Right kidney (tissue), 1 donor: ENCODE data around the gene ERGIC2.
"Not testable (repeated sequence)": the region's sequence is repeated elsewhere in the genome, so short reads cannot be mapped to it uniquely, and the experiment has no call there.

Experiments
- DNase-seq: peaks from one replicate; pipeline ENCODE4 v3.0.0-alpha.2; 2016

The ERGIC2 gene

GRCh38 chr12:29306266-29306665 lies 74.7 kb downstream of the ERGIC2 start:
- DNase-seq: no peak

- DNase-seq: no peak
Measured at GRCh38 chr12:29304388-29304787, 76.6 kb downstream of the ERGIC2 start.

GRCh38 chr12:29301114-29301513 lies 79.9 kb downstream of the ERGIC2 start:
- DNase-seq: no peak

GRCh38 chr12:29299633-29300032 lies 81.3 kb downstream of the ERGIC2 start:
- DNase-seq: no peak

- no peak for DNase-seq
Measured at GRCh38 chr12:29291226-29291625, 89.7 kb downstream of the ERGIC2 start.

- DNase-seq: not testable (repeated sequence)
Measured at GRCh38 chr12:29290475-29290874, 90.5 kb downstream of the ERGIC2 start.

GRCh38 chr12:29288031-29288430 lies 92.9 kb downstream of the ERGIC2 start:
- no peak for DNase-seq

GRCh38 chr12:29287622-29288021 lies 93.3 kb downstream of the ERGIC2 start:
- no peak for DNase-seq
